T1000 (cell line): ENCODE results near the gene ERCC5.

Experiments used
- DNase-seq: peaks from one replicate; lab custom pipeline; 2025; ENCODE audit warnings: mixed read lengths; lab: John Stamatoyannopoulos, UW

ERCC5 gene

GRCh38 chr13:102845289-102845629, 573 bp upstream of the ERCC5 start:
- DNase-seq: no peak

- no peak for DNase-seq
These were observed 606 bp downstream of the ERCC5 start for GRCh38 chr13:102846261-102847015.

- no peak for DNase-seq
These were observed 1.7 kb downstream of the ERCC5 start for GRCh38 chr13:102847272-102848234.

- no peak for DNase-seq
These were observed 3.1 kb downstream of the ERCC5 start for GRCh38 chr13:102848956-102849355.

GRCh38 chr13:102852556-102852955, 6.7 kb downstream of the ERCC5 start:
- no peak for DNase-seq

GRCh38 chr13:102854675-102855074, 8.8 kb downstream of the ERCC5 start:
- DNase-seq: no peak

- DNase-seq: no peak
These were observed 10.7 kb downstream of the ERCC5 start for GRCh38 chr13:102856557-102856956.

- no peak for DNase-seq
These were observed 16.9 kb downstream of the ERCC5 start for GRCh38 chr13:102862624-102863210.

- no peak for DNase-seq
These were observed 17.8 kb downstream of the ERCC5 start for GRCh38 chr13:102863590-102863989.

- DNase-seq: no peak
These were observed 22.6 kb downstream of the ERCC5 start for GRCh38 chr13:102868366-102868936.

- DNase-seq: no peak
These were observed 24.3 kb downstream of the ERCC5 start for GRCh38 chr13:102869948-102870676.

GRCh38 chr13:102870677-102871415, 25.0 kb downstream of the ERCC5 start:
- no peak for DNase-seq

- DNase-seq: no peak
These were observed 26.3 kb downstream of the ERCC5 start for GRCh38 chr13:102872131-102872530.

- DNase-seq: no peak
These were observed 26.7 kb downstream of the ERCC5 start for GRCh38 chr13:102872531-102872930.

GRCh38 chr13:102873653-102874052, 27.8 kb downstream of the ERCC5 start:
- DNase-seq: no peak

GRCh38 chr13:102875256-102875655, 29.4 kb downstream of the ERCC5 start:
- DNase-seq: no peak

GRCh38 chr13:102877303-102877702, 31.5 kb downstream of the ERCC5 start:
- no peak for DNase-seq

- DNase-seq: no peak
These were observed 32.6 kb downstream of the ERCC5 start for GRCh38 chr13:102878481-102878880.

- no peak for DNase-seq
These were observed 34.1 kb downstream of the ERCC5 start for GRCh38 chr13:102879793-102880499.
